OCI-LY1 (cell line): ENCODE results near the gene HPS3.

Experiments
- H2AFZ ChIP-seq: fragments of 200-600 bp; sonication (generic), shearing (Covaris generic); 2 replicates; pipeline ENCODE4 v1.6.0; 2014; ENCODE audit warnings: antibody characterized with exemption, mild to moderate bottlenecking, low read length
- H3F3A ChIP-seq: fragments of 200-600 bp; sonication (generic), shearing (Covaris generic); 2 replicates; pipeline ENCODE4 v1.6.0; 2014; ENCODE audit warnings: mild to moderate bottlenecking, antibody characterized with exemption, low read length, moderate library complexity; ENCODE audit not compliant: insufficient read depth
- H3K27ac ChIP-seq: fragments of 200-600 bp; sonication (generic); 2 replicates; pipeline ENCODE4 v1.5.1; 2014; ENCODE audit warnings: low read length, mixed run types, mild to moderate bottlenecking, low read depth; ENCODE audit not compliant: poor library complexity, severe bottlenecking
- H3K27me3 ChIP-seq: fragments of 200-600 bp; sonication (generic); 2 replicates; pipeline ENCODE4 v1.6.0; 2014; ENCODE audit warnings: antibody characterized with exemption, mild to moderate bottlenecking, low read length, moderate library complexity; ENCODE audit not compliant: insufficient read depth
- H3K36me3 ChIP-seq: fragments of 200-600 bp; sonication (generic); 2 replicates; pipeline ENCODE4 v1.6.1; 2014; ENCODE audit warnings: mild to moderate bottlenecking, antibody characterized with exemption, low read length, moderate library complexity, mixed read lengths; ENCODE audit not compliant: insufficient read depth
- H3K4me1 ChIP-seq: fragments of 200-600 bp; sonication (generic); 2 replicates; pipeline ENCODE4 v1.5.1; 2014; ENCODE audit warnings: mild to moderate bottlenecking, low read length, moderate library complexity; ENCODE audit not compliant: insufficient read depth, severe bottlenecking
- H3K4me2 ChIP-seq: fragments of 200-600 bp; sonication (generic), shearing (Covaris generic); 2 replicates; pipeline ENCODE4 v1.6.1; 2014; ENCODE audit warnings: low read length
- H3K4me3 ChIP-seq: fragments of 200-600 bp; sonication (generic); 2 replicates; pipeline ENCODE4 v1.5.1; 2014; ENCODE audit warnings: low read length, low read depth, mild to moderate bottlenecking, mixed read lengths; ENCODE audit not compliant: poor library complexity, severe bottlenecking
- H3K79me2 ChIP-seq: fragments of 200-600 bp; shearing (Covaris generic); 2 replicates; pipeline ENCODE4 v1.6.1; 2016; ENCODE audit warnings: mixed run types, low read length, mixed read lengths; ENCODE audit not compliant: insufficient read depth
- H3K9ac ChIP-seq: fragments of 200-600 bp; sonication (generic), shearing (Covaris generic); 2 replicates; pipeline ENCODE4 v1.6.1; 2014; ENCODE audit warnings: mild to moderate bottlenecking, low read length, mixed read lengths
- H3K9me2 ChIP-seq: fragments of 200-600 bp; sonication (generic), shearing (Covaris generic); 2 replicates; pipeline ENCODE4 v1.6.1; 2014; ENCODE audit warnings: low read depth, mild to moderate bottlenecking, low read length, mixed read lengths
- H3K9me3 ChIP-seq: fragments of 200-600 bp; shearing (Covaris generic); 2 replicates; pipeline ENCODE4 v1.6.1; 2014; ENCODE audit warnings: low read length, mixed read lengths
- H4K20me1 ChIP-seq: fragments of 200-600 bp; sonication (generic), shearing (Covaris generic); 2 replicates; pipeline ENCODE4 v1.6.0; 2016; ENCODE audit warnings: mild to moderate bottlenecking, low read length; ENCODE audit not compliant: insufficient read depth
- EZH2 ChIP-seq: fragments of 200-600 bp; sonication (generic), shearing (Covaris generic); IDR thresholded peaks from 2 replicates; pipeline ENCODE4 v1.8.0; 2017; ENCODE audit warnings: borderline replicate concordance, mixed run types, mild to moderate bottlenecking, antibody characterized with exemption, low read length, moderate library complexity, mixed read lengths
- TF ChIP-seq, protein P1 (sequence below): fragments of 200-600 bp; sonication (generic), shearing (Covaris generic); IDR thresholded peaks from 2 replicates; pipeline ENCODE4 v1.5.1; 2017; ENCODE audit warnings: mild to moderate bottlenecking, antibody characterized with exemption, low read length, moderate library complexity, mixed read lengths

The HPS3 gene

DNA sequence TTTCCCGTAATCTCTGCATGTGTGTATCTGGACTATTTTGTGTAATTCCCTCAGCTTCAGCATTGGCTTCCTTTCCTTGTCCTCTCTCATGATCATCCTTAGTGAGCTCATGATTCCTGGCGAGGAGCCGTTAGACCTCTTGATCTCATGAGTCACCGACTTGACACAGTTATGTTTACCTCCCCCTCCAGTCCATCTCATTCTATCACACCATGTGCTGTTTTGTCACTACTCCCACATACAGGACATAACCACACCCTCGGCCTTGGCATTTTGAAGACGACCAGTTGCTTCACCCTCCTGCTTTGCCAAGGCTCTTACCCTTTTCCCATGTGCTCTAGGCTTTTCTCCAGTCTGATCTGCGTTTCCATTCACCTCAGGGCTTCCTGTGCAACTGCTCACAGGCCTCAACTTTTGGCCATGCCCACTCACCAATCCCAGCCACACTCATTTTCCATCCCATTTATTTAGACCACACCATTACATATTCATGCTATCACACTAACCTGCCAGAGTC lies 50.7 kb downstream of the HPS3 start:
- no peak overlapping the region for H2AFZ ChIP-seq
- H3K9me2 ChIP-seq = no peaks in the 10 kb centered on the region
- no peaks in the 10 kb centered on the region for H4K20me1 ChIP-seq
- no peaks in the 10 kb centered on the region for H3K9me3 ChIP-seq
- no peaks in the 10 kb centered on the region for H3K79me2 ChIP-seq
- no peaks in the 10 kb centered on the region for H3K4me1 ChIP-seq
- no peak overlapping the region for H3K4me3 ChIP-seq
- H3K4me2 ChIP-seq = no peak overlapping the region
- H3K9ac ChIP-seq = no peak overlapping the region
- TF ChIP-seq, protein P1, sequence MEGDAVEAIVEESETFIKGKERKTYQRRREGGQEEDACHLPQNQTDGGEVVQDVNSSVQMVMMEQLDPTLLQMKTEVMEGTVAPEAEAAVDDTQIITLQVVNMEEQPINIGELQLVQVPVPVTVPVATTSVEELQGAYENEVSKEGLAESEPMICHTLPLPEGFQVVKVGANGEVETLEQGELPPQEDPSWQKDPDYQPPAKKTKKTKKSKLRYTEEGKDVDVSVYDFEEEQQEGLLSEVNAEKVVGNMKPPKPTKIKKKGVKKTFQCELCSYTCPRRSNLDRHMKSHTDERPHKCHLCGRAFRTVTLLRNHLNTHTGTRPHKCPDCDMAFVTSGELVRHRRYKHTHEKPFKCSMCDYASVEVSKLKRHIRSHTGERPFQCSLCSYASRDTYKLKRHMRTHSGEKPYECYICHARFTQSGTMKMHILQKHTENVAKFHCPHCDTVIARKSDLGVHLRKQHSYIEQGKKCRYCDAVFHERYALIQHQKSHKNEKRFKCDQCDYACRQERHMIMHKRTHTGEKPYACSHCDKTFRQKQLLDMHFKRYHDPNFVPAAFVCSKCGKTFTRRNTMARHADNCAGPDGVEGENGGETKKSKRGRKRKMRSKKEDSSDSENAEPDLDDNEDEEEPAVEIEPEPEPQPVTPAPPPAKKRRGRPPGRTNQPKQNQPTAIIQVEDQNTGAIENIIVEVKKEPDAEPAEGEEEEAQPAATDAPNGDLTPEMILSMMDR = no peak
- TF ChIP-seq EZH2 = no peak
- H3K27ac ChIP-seq = no peak overlapping the region
- H3K36me3 ChIP-seq = 0 out of 2 replicates have a peak, but pooled peaks cover 3% of the 10 kb centered on the region
- no peaks in the 10 kb centered on the region for H3K27me3 ChIP-seq
- H3F3A ChIP-seq = no peaks in the 10 kb centered on the region

DNA sequence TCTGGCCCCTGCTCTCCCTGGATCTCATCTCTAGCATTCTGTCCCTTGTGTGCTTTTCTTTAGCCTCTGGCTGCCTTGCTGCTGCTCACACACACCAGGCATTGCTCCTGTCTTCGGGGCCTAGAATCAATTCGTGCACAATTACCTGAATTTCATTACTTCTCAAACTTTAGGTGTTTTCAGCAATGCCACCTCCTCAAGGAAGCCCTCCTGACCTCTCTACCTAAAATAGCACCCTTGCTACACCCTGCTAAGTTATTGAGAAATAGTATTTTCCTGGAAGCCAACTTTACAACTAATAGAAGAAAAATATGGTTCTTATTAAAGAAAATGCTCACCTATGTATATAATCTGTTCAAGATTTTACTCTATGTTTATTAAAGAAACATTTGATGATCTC lies 51.7 kb downstream of the HPS3 start:
- Histone ChIP-seq H4K20me1 (no peaks in the 10 kb centered on the region), H3K36me3 (0 out of 2 replicates have a peak, but pooled peaks cover 3% of the 10 kb centered on the region), H3K9me2 (no peaks in the 10 kb centered on the region), H3K79me2 (no peaks in the 10 kb centered on the region), H3K4me3 (no peak overlapping the region), H3K9ac (no peak overlapping the region), H3K27me3 (no peaks in the 10 kb centered on the region), H2AFZ (no peak overlapping the region), H3K4me2 (no peak overlapping the region), H3K9me3 (no peaks in the 10 kb centered on the region), H3F3A (no peaks in the 10 kb centered on the region), H3K27ac (no peak overlapping the region), H3K4me1 (no peaks in the 10 kb centered on the region)
- no peak for TF ChIP-seq EZH2
- TF ChIP-seq, protein P1 = no peak

DNA sequence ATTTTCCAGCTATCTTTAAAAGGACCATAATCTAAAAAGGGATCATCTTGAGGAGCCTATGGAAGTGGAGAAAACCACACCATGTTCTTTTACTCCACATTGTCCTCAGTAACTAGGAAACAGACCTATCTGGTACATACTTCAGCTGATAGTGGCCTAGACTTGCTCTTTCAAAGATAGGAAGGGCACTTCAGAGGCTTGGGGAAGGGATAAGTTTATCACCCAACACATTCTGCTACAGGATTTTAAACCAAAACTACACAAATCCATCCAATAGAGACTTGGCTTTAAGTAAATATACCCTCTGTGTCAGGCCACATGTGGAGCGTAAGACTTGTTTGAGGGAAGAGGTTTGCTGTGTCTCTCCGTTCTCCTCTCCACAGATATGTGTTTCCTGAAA lies 56.8 kb downstream of the HPS3 start:
- Histone ChIP-seq H3K4me1 (no peaks in the 10 kb centered on the region), H3K36me3 (no peaks in the 10 kb centered on the region), H3K4me2 (no peak overlapping the region), H3K9me2 (no peaks in the 10 kb centered on the region), H3K4me3 (no peak overlapping the region), H3K27ac (no peak overlapping the region), H3K9me3 (no peaks in the 10 kb centered on the region), H3F3A (no peaks in the 10 kb centered on the region), H3K27me3 (no peaks in the 10 kb centered on the region), H4K20me1 (no peaks in the 10 kb centered on the region), H3K9ac (no peak overlapping the region), H3K79me2 (no peaks in the 10 kb centered on the region), H2AFZ (no peak overlapping the region)
- TF ChIP-seq, protein P1 = no peak
- TF ChIP-seq EZH2 = no peak
